ENCODE data around the gene MRAP. TPM values are rescaled to one million over a fixed set of nuclear protein-coding genes. Genes with fewer than 3 reads are reported as not detected.

MRAP gene
- total RNA-seq, 4 donors from 2014 or later: 0.45 to 1.4 (median 1.3) TPM; not detected in 1

DNA sequence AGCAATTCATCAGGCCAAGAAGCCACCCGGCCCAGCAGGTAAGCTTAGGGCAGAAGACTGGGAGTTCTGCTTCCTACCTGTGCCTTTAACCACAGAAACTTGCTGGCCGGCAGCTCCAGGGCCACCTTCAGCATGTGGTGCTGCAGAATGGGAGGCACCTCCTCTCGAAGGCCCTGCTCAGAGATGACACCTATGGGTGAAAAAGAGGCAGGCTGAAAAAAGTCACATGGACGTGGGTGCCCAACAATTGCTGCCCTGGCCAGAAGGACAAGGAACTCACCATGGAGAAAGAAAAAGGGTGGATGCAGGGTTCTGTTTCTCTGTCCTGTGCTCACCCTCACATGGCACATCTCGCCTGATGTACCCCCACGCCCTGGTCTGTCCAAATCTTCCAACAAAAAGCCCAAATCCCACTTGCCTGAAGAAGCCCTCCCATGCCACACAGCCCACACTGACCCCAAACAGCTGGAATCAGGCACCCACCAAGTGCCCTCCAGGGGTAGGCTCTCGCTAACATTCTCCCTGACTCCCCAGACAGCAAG lies 61.1 kb downstream of the MRAP start:
- TF ChIP-seq POLR2A (IDR thresholded peaks at IDR 0.05): no peak
- TF ChIP-seq, protein P1, sequence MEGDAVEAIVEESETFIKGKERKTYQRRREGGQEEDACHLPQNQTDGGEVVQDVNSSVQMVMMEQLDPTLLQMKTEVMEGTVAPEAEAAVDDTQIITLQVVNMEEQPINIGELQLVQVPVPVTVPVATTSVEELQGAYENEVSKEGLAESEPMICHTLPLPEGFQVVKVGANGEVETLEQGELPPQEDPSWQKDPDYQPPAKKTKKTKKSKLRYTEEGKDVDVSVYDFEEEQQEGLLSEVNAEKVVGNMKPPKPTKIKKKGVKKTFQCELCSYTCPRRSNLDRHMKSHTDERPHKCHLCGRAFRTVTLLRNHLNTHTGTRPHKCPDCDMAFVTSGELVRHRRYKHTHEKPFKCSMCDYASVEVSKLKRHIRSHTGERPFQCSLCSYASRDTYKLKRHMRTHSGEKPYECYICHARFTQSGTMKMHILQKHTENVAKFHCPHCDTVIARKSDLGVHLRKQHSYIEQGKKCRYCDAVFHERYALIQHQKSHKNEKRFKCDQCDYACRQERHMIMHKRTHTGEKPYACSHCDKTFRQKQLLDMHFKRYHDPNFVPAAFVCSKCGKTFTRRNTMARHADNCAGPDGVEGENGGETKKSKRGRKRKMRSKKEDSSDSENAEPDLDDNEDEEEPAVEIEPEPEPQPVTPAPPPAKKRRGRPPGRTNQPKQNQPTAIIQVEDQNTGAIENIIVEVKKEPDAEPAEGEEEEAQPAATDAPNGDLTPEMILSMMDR (IDR thresholded peaks at IDR 0.05): no peak
- WGBS, 2 donors: 57 to 66% methylated on average over 7 of the region's 7 CpGs
- intact Hi-C loops (cut with DNase I; ENCODE audit: low total_unique reads): no loop called here
- H3K4me3 ChIP-seq (ENCODE audit: low read depth, poor library complexity, severe bottlenecking): no peak overlapping the region
- DNase-seq (ENCODE audit: low spot score in 2 of 2): no peak

GRCh38 chr21:32360401-32360975 lies 61.8 kb downstream of the MRAP start:
- intact Hi-C loops (cut with DNase I; ENCODE audit: low total_unique reads): no loop called here
- H3K4me3 ChIP-seq (ENCODE audit: low read depth, poor library complexity, severe bottlenecking): no peak overlapping the region
- DNase-seq (ENCODE audit: low spot score in 2 of 2): no peak
- TF ChIP-seq POLR2A (IDR thresholded peaks at IDR 0.05): no peak
- TF ChIP-seq, protein P1 (IDR thresholded peaks at IDR 0.05): no peak
- 68 to 82% methylated on average over 5 of the region's 5 CpGs for WGBS, 2 donors

Other genes with a start within 250 kb of the MRAP start
- gene MIS18A, start 19.8 kb upstream of the MRAP start, total RNA-seq: 1 to 10 TPM; 2.2 to 7.7 (median 3.9) TPM
- gene URB1, start 94.2 kb downstream of the MRAP start, total RNA-seq: 10 to 100 TPM; 23.3 to 37.4 (median 24.9) TPM
- gene EVA1C, start 113.9 kb downstream of the MRAP start, total RNA-seq: 100 to 1,000 TPM in 1 of 4 donors, 10 to 100 TPM in 3; 57.4 to 108 (median 66.7) TPM